Astrocyte (in vitro differentiated cells and primary cell): ENCODE measurements around the gene PRPF4. TPM values are rescaled to one million over a fixed set of nuclear protein-coding genes. Genes with fewer than 3 reads are reported as not detected.

Experiments
- DNase-seq: peaks from one replicate; pipeline ENCODE4 v3.0.0-alpha.2; 2010; ENCODE audit warnings: low read depth
- FAIRE-seq: peaks from 2 replicates; lab custom pipeline; 2011; peaks lifted over from hg19 to GRCh38; lab: Jason Lieb, UNC
- H2AFZ ChIP-seq: 2 replicates; pipeline ENCODE4 v1.6.0; 2012; ENCODE audit warnings: low read depth, low read length, inconsistent platforms
- H3K27ac ChIP-seq: 2 replicates; pipeline ENCODE4 v1.5.1; 2011; ENCODE audit warnings: low read depth, low read length, inconsistent platforms
- H3K27me3 ChIP-seq: 2 replicates; pipeline ENCODE4 v1.6.0; 2011; ENCODE audit warnings: low read length, inconsistent platforms; ENCODE audit not compliant: insufficient read depth
- H3K36me3 ChIP-seq: 2 replicates; pipeline ENCODE4 v1.5.1; 2011; ENCODE audit warnings: low read length, inconsistent platforms; ENCODE audit not compliant: insufficient read depth
- H3K4me1 ChIP-seq: 2 replicates; pipeline ENCODE4 v1.5.1; 2011; ENCODE audit warnings: low read length, inconsistent platforms; ENCODE audit not compliant: insufficient read depth
- H3K4me2 ChIP-seq: 2 replicates; pipeline ENCODE4 v1.6.0; 2012; ENCODE audit warnings: low read length, inconsistent platforms
- H3K4me3 ChIP-seq: 2 replicates; pipeline ENCODE4 v1.5.1; 2011; ENCODE audit warnings: low read depth, mild to moderate bottlenecking, low read length, inconsistent platforms; ENCODE audit not compliant: insufficient read depth
- H3K79me2 ChIP-seq: 2 replicates; pipeline ENCODE4 v1.6.0; 2012; ENCODE audit warnings: mild to moderate bottlenecking, low read length, inconsistent platforms; ENCODE audit not compliant: insufficient read depth
- H3K9ac ChIP-seq: 2 replicates; pipeline ENCODE4 v1.6.0; 2012; ENCODE audit warnings: mild to moderate bottlenecking, low read length, inconsistent platforms
- H3K9me3 ChIP-seq: 2 replicates; pipeline ENCODE4 v1.5.1; 2012; ENCODE audit warnings: low read depth, mild to moderate bottlenecking, low read length, inconsistent platforms; ENCODE audit not compliant: insufficient read depth
- H4K20me1 ChIP-seq: 2 replicates; pipeline ENCODE4 v1.6.0; 2012; ENCODE audit warnings: low read length, inconsistent platforms; ENCODE audit not compliant: insufficient read depth
- H3K27ac Mint-ChIP-seq: one replicate; pipeline ENCODE4 v1.8.0; 2021; ENCODE audit warnings: mild to moderate bottlenecking, mixed read lengths; ENCODE audit not compliant: unreplicated experiment
- H3K27me3 Mint-ChIP-seq: one replicate; pipeline ENCODE4 v1.8.0; 2021; ENCODE audit warnings: low read depth, mixed read lengths; ENCODE audit not compliant: unreplicated experiment
- H3K36me3 Mint-ChIP-seq: one replicate; pipeline ENCODE4 v1.8.0; 2021; ENCODE audit warnings: low read depth, mixed read lengths; ENCODE audit not compliant: unreplicated experiment
- H3K4me1 Mint-ChIP-seq: one replicate; pipeline ENCODE4 v1.8.0; 2021; ENCODE audit warnings: low read depth, mixed read lengths; ENCODE audit not compliant: unreplicated experiment
- H3K4me3 Mint-ChIP-seq: one replicate; pipeline ENCODE4 v1.8.0; 2021; ENCODE audit warnings: mild to moderate bottlenecking, moderate library complexity, mixed read lengths; ENCODE audit not compliant: unreplicated experiment
- H3K9me3 Mint-ChIP-seq: one replicate; pipeline ENCODE4 v1.8.0; 2021; ENCODE audit warnings: mild to moderate bottlenecking, mixed read lengths; ENCODE audit not compliant: unreplicated experiment
- CTCF ChIP-seq: IDR thresholded peaks from 2 replicates; pipeline ENCODE4 v1.5.1; 2011; ENCODE audit warnings: low read depth, mild to moderate bottlenecking, inconsistent platforms, low read length, moderate library complexity; ENCODE audit not compliant: insufficient read depth
- EZH2 ChIP-seq: IDR thresholded peaks from 2 replicates; pipeline ENCODE4 v1.6.1; 2012; ENCODE audit warnings: mild to moderate bottlenecking, low read length, inconsistent platforms; ENCODE audit not compliant: insufficient read depth
- total RNA-seq: library from RNA; stranded (reverse); gene quantifications from 2 replicates; pipeline ENCODE4 v1.2.1, GENCODE V29; 2021

Gene PRPF4
- total RNA-seq, 1 donor from 2014 or later: 33.4 TPM

GRCh38 chr9:113269871-113270270 is 5.6 kb upstream of the PRPF4 start:
- Histone ChIP-seq H3K4me2 (no peak overlapping the region), H3K36me3 (peaks cover 34% of the 10 kb centered on the region), H3K9ac (no peak overlapping the region), H3K9me3 (no peaks in the 10 kb centered on the region), H4K20me1 (peaks cover 18% of the 10 kb centered on the region), H2AFZ (no peak overlapping the region), H3K4me1 (peaks cover 5% of the 10 kb centered on the region), H3K27ac (no peak overlapping the region), H3K4me3 (no peak overlapping the region), H3K27me3 (no peaks in the 10 kb centered on the region), H3K79me2 (peaks cover 18% of the 10 kb centered on the region)
- Mint-ChIP-seq H3K27ac (no peak overlapping the region), H3K9me3 (no peaks in the 10 kb centered on the region), H3K36me3 (peaks cover 6% of the 10 kb centered on the region), H3K4me3 (no peak overlapping the region), H3K4me1 (peaks cover 8% of the 10 kb centered on the region), H3K27me3 (no peaks in the 10 kb centered on the region)
- DNase-seq (no peak), FAIRE-seq (no peak)
- no peak for TF ChIP-seq CTCF
- TF ChIP-seq EZH2: no peak

DNA sequence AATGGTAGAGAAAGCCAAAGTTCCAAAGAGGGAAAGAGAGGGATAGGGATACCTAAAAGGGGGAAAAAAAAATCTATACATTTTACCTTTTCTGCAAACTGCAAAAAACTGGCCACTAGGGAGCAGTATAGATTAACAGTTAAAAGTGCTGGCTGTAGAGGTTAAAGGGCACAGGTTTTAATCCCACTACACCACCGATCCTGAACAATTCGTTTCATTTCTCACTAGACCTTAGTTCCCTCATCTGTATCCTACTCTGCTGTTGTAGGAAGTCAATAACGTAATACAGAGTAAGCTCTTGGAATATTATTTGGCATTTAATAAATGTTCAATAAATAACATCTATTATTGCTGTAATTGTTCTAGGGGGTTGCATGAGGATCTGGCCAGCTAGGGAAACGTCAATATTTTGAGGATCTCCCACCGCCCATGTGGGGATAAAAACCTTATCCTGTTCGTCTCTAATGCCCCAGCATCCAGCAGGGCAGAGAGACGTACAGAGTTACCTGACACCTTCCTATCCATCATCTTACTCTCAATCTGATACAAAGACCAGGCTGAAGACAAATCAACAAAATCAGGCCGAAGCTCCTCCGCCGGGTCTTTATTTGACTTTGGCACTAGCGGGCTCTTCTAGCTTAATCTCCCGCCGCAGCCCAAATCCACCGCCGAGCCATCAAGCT is 843 bp upstream of the PRPF4 start:
- H2AFZ ChIP-seq: peak overlapping the region; percentile 88
- H3K27ac ChIP-seq: peak overlapping the region; percentile 96

More for the DNA sequence above, 843 bp upstream of the PRPF4 start:
- H3K79me2 ChIP-seq: peaks cover 54% of the 10 kb centered on the region
- Mint-ChIP-seq H3K9me3 (no peaks in the 10 kb centered on the region), H3K4me1 (peaks cover 11% of the 10 kb centered on the region), H3K36me3 (peaks cover 8% of the 10 kb centered on the region), H3K4me3 (no peak overlapping the region), H3K27me3 (no peaks in the 10 kb centered on the region), H3K27ac (no peak overlapping the region)
- H3K9ac ChIP-seq: peak overlapping the region; percentile 99
- peak overlapping the region; percentile 98 for H3K4me3 ChIP-seq
- H3K27me3 ChIP-seq: no peaks in the 10 kb centered on the region
- no peak for FAIRE-seq
- H3K36me3 ChIP-seq: peaks cover 34% of the 10 kb centered on the region
- peak; percentile 33 for DNase-seq
- TF ChIP-seq CTCF: peak; percentile 80
- no peak for TF ChIP-seq EZH2
- H4K20me1 ChIP-seq: peaks cover 19% of the 10 kb centered on the region
- no peaks in the 10 kb centered on the region for H3K9me3 ChIP-seq
- H3K4me2 ChIP-seq: peak overlapping the region; percentile 97
- H3K4me1 ChIP-seq: peaks cover 10% of the 10 kb centered on the region
